Ishikawa (cell line): ENCODE results near the gene ACSBG1.

Source experiments
- CEBPB ChIP-seq: IDR thresholded peaks from 2 replicates; pipeline ENCODE4 v1.6.1; 2012
- CREB1 ChIP-seq: IDR thresholded peaks from 2 replicates; pipeline ENCODE4 v1.6.1; 2012; ENCODE audit warnings: low read depth
- EGR1 ChIP-seq: IDR thresholded peaks from 2 replicates; pipeline ENCODE4 v1.6.1; 2012
- EP300 ChIP-seq: IDR thresholded peaks from 2 replicates; pipeline ENCODE4 v1.6.1; 2012; ENCODE audit warnings: borderline replicate concordance
- FOXM1 ChIP-seq: IDR thresholded peaks from 2 replicates; pipeline ENCODE4 v1.6.1; 2012; ENCODE audit warnings: low read depth, borderline replicate concordance
- MAX ChIP-seq: IDR thresholded peaks from 2 replicates; pipeline ENCODE4 v1.6.1; 2012
- NFIC ChIP-seq: IDR thresholded peaks from 2 replicates; pipeline ENCODE4 v1.6.1; 2012
- RAD21 ChIP-seq: IDR thresholded peaks from 2 replicates; pipeline ENCODE4 v1.6.1; 2012; ENCODE audit warnings: low read depth
- REST ChIP-seq: IDR thresholded peaks from 2 replicates; pipeline ENCODE4 v1.6.1; 2012; ENCODE audit warnings: low read depth, mild to moderate bottlenecking
- TAF1 ChIP-seq: IDR thresholded peaks from 2 replicates; pipeline ENCODE4 v1.6.1; 2012; ENCODE audit warnings: low read depth, mild to moderate bottlenecking
- TCF12 ChIP-seq: IDR thresholded peaks from 2 replicates; pipeline ENCODE4 v1.6.1; 2012; ENCODE audit warnings: low read depth
- TEAD4 ChIP-seq: IDR thresholded peaks from 2 replicates; pipeline ENCODE4 v1.6.1; 2012
- USF1 ChIP-seq: IDR thresholded peaks from 2 replicates; pipeline ENCODE4 v1.6.1; 2012
- YY1 ChIP-seq: IDR thresholded peaks from 2 replicates; pipeline ENCODE4 v1.6.1; 2012; ENCODE audit warnings: low read depth
- ZBTB7A ChIP-seq: IDR thresholded peaks from 2 replicates; pipeline ENCODE4 v1.6.1; 2012; ENCODE audit warnings: low read depth

Gene ACSBG1

GRCh38 chr15:78139578-78139977 lies 94.8 kb downstream of the ACSBG1 start:
- TF ChIP-seq NFIC (no peak), CEBPB (peak; percentile 41; the same call in 1 of the 2 replicates)

- TF ChIP-seq TEAD4 (peak; percentile 51), EGR1 (no peak)
These were observed 100.6 kb downstream of the ACSBG1 start for GRCh38 chr15:78133801-78134200.

GRCh38 chr15:78131295-78132061 lies 102.9 kb downstream of the ACSBG1 start, which contains the start of gene CIB2:
Gene CIB2 (minus strand): TSS chr15:78131445. CDS start chr15:78131215, 230 bp downstream.
- TF ChIP-seq TCF12 = peak; percentile 47; the same call in 1 of the 2 replicates
- no peak for TF ChIP-seq USF1
- TF ChIP-seq CREB1 = no peak
- peak; percentile 48 for TF ChIP-seq MAX
- TF ChIP-seq REST = no peak
- no peak for TF ChIP-seq CEBPB
- TF ChIP-seq NFIC = no peak
- TF ChIP-seq FOXM1 = no peak
- TF ChIP-seq EP300 = no peak
- no peak; the same call in 1 of the 2 replicates for TF ChIP-seq TEAD4
- peak; percentile 100 for TF ChIP-seq ZBTB7A
- TF ChIP-seq TAF1 = peak; percentile 42; the same call in 1 of the 2 replicates
- TF ChIP-seq EGR1 = no peak
- peak; percentile 63; the same call in 1 of the 2 replicates for TF ChIP-seq RAD21
- TF ChIP-seq YY1 = no peak

GRCh38 chr15:78130466-78131294 lies 103.7 kb downstream of the ACSBG1 start:
- TF ChIP-seq CREB1 (no peak), REST (no peak), TCF12 (no peak), USF1 (no peak), TAF1 (no peak), EP300 (no peak)

GRCh38 chr15:78129751-78130287 lies 104.5 kb downstream of the ACSBG1 start:
- no peak for TF ChIP-seq REST
- no peak for TF ChIP-seq TAF1
- no peak for TF ChIP-seq USF1
- no peak for TF ChIP-seq EP300
- no peak for TF ChIP-seq RAD21
- TF ChIP-seq TCF12 = no peak
- no peak for TF ChIP-seq ZBTB7A
- TF ChIP-seq NFIC = no peak
- TF ChIP-seq FOXM1 = no peak
- no peak for TF ChIP-seq YY1
- TF ChIP-seq CREB1 = no peak
- no peak for TF ChIP-seq MAX
- TF ChIP-seq CEBPB = no peak
- no peak for TF ChIP-seq TEAD4
- TF ChIP-seq EGR1 = no peak
